HUES64 (cell line): Measurements from ENCODE around the gene ACOX3.

Experiments used
- H3K27ac ChIP-seq: 2 replicates; pipeline ENCODE4 v1.7.0; 2013; ENCODE audit warnings: low read depth, low read length, inconsistent platforms
- H3K27me3 ChIP-seq: 2 replicates; pipeline ENCODE4 v1.6.1; 2013; ENCODE audit warnings: mild to moderate bottlenecking, low read length; ENCODE audit not compliant: insufficient read depth
- H3K36me3 ChIP-seq: 2 replicates; pipeline ENCODE4 v1.6.1; 2013; ENCODE audit warnings: mild to moderate bottlenecking, low read length; ENCODE audit not compliant: insufficient read depth
- H3K4me1 ChIP-seq: 2 replicates; pipeline ENCODE4 v1.6.1; 2013; ENCODE audit warnings: mild to moderate bottlenecking, low read length, moderate library complexity; ENCODE audit not compliant: insufficient read depth
- H3K4me3 ChIP-seq: 2 replicates; pipeline ENCODE4 v1.5.1; 2013; ENCODE audit warnings: mild to moderate bottlenecking, low read length, moderate library complexity
- H3K9ac ChIP-seq: 2 replicates; pipeline ENCODE4 v1.6.1; 2013; ENCODE audit warnings: mild to moderate bottlenecking, low read depth, low read length
- H3K9me3 ChIP-seq: 2 replicates; pipeline ENCODE4 v1.6.1; 2013; ENCODE audit warnings: low read depth, low read length; ENCODE audit not compliant: insufficient read depth
- WGBS: fragments of 150-250, 120-280 bp; methylation state at CpG from one replicate; pipeline ENCODE4 v1.1.7; 2013; ENCODE audit warnings: missing lambda C conversion rate; 5-methylcytosine and 5-hydroxymethylcytosine counted together

The ACOX3 gene

DNA sequence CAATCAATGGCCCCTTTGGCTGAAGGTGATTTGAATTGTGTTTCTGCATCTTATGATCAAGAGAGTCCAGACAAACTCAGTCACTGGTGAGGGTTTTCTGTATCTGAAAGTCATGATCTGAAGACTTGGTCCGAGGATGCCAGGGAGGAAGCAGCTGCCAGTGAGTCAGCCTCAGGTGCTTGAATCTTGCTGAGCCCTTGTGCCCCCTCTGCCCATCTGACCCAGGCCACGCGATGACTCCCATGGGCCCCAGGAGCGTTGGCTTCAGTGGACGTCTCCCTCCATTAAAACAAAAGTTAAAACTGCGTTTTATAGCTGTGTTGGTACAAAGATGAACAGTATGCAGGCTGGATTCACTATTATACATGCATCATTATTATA, 109.0 kb downstream of the ACOX3 start:
- Histone ChIP-seq H3K27me3 (no peaks in the 10 kb centered on the region), H3K4me1 (no peaks in the 10 kb centered on the region), H3K36me3 (no peaks in the 10 kb centered on the region), H3K4me3 (no peak overlapping the region), H3K9me3 (peaks cover 7% of the 10 kb centered on the region; the same call in 1 of the 2 replicates), H3K27ac (no peak overlapping the region), H3K9ac (no peak overlapping the region)
- 90% methylated on average over 6 of the region's 6 CpGs for WGBS

- Histone ChIP-seq H3K4me1 (no peaks in the 10 kb centered on the region), H3K36me3 (no peaks in the 10 kb centered on the region), H3K9ac (no peak overlapping the region), H3K9me3 (peaks cover 6% of the 10 kb centered on the region; the same call in 1 of the 2 replicates), H3K4me3 (no peak overlapping the region), H3K27me3 (no peaks in the 10 kb centered on the region), H3K27ac (no peak overlapping the region)
- 90% methylated on average over 15 of the region's 15 CpGs for WGBS
Measured at GRCh38 chr4:8330821-8331574, 109.5 kb downstream of the ACOX3 start.

DNA sequence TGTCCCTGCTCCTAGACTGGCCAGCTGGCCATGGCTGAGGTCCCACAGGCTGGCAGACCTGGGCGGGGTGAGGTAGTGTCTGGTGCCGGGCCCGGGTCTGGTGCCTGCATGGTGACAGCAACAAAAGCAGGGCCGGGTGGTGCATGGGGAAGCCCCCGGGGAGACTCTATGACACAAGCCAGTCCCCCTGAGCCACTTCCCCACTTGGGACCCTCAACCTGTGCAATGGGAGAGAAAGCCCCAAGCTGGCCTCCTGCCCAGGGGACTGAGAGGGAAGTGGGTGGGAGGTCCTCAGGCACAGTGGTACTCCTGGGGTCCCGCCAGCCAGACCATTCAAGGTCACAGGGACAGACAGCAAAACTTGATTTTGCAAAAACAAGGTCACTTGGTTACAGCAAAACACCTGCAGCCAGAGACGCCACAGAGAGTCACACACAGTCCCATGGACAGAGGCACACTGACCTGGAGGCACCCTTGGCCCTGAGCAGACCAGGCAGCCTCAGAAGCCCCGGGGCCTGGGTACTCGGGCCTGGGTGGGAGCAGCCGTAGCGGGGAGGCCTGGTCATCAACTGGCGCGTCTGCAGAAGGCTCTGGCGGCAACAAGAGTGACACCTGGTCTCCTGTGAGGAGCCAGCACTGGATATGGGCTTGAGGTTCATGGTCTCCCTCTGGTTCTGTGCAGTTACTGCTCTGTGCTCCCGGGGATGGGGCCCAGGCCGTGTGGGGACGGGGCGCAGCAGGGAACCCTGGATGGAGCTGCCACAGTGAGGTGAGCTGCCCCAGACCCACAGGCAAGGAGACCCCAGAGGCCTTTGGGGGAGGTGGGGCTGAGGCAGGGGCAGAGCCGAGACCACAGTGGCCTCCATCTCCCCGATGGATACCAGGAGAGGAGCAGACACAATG, 110.4 kb downstream of the ACOX3 start:
- no peak overlapping the region for H3K27ac ChIP-seq

GRCh38 chr4:8329560-8329858, 111.0 kb downstream of the ACOX3 start:
- Histone ChIP-seq H3K27me3 (no peaks in the 10 kb centered on the region), H3K4me3 (no peak overlapping the region), H3K36me3 (no peaks in the 10 kb centered on the region), H3K9ac (no peak overlapping the region), H3K27ac (no peak overlapping the region), H3K9me3 (peaks cover 3% of the 10 kb centered on the region; the same call in 1 of the 2 replicates), H3K4me1 (no peaks in the 10 kb centered on the region)
- 80% methylated on average over 6 of the region's 6 CpGs for WGBS

More for the DNA sequence above, 110.4 kb downstream of the ACOX3 start:
- Histone ChIP-seq H3K36me3 (no peaks in the 10 kb centered on the region), H3K9me3 (peaks cover 3% of the 10 kb centered on the region; the same call in 1 of the 2 replicates), H3K27me3 (no peaks in the 10 kb centered on the region), H3K4me1 (no peaks in the 10 kb centered on the region), H3K4me3 (no peak overlapping the region), H3K9ac (no peak overlapping the region)
- 94% methylated on average over 20 of the region's 20 CpGs for whole genome bisulfite sequencing

- WGBS = 78% methylated on average over 13 of the region's 13 CpGs
- Histone ChIP-seq H3K36me3 (no peaks in the 10 kb centered on the region), H3K9ac (no peak overlapping the region), H3K9me3 (peaks cover 3% of the 10 kb centered on the region; the same call in 1 of the 2 replicates), H3K4me1 (no peaks in the 10 kb centered on the region), H3K27ac (no peak overlapping the region), H3K27me3 (no peaks in the 10 kb centered on the region), H3K4me3 (no peak overlapping the region)
Measured at GRCh38 chr4:8328866-8329559, 111.5 kb downstream of the ACOX3 start.

GRCh38 chr4:8328456-8328855, 112.1 kb downstream of the ACOX3 start:
- no peak overlapping the region for H3K9ac ChIP-seq
- WGBS = 96% methylated on average over 3 of the region's 3 CpGs
- H3K27me3 ChIP-seq = no peaks in the 10 kb centered on the region
- H3K27ac ChIP-seq = no peak overlapping the region
- H3K4me3 ChIP-seq = no peak overlapping the region
- peaks cover 3% of the 10 kb centered on the region for H3K9me3 ChIP-seq
- H3K36me3 ChIP-seq = no peaks in the 10 kb centered on the region
- no peaks in the 10 kb centered on the region for H3K4me1 ChIP-seq

GRCh38 chr4:8326206-8326605, 114.3 kb downstream of the ACOX3 start:
- Histone ChIP-seq H3K4me3 (no peak overlapping the region), H3K9me3 (peaks cover 6% of the 10 kb centered on the region), H3K36me3 (no peaks in the 10 kb centered on the region), H3K4me1 (no peaks in the 10 kb centered on the region), H3K9ac (no peak overlapping the region), H3K27ac (no peak overlapping the region), H3K27me3 (no peaks in the 10 kb centered on the region)

- Histone ChIP-seq H3K27ac (no peak overlapping the region), H3K27me3 (no peaks in the 10 kb centered on the region), H3K9ac (no peak overlapping the region), H3K9me3 (peaks cover 6% of the 10 kb centered on the region), H3K4me1 (no peaks in the 10 kb centered on the region), H3K4me3 (no peak overlapping the region), H3K36me3 (no peaks in the 10 kb centered on the region)
- 82% methylated on average over 8 of the region's 8 CpGs for WGBS
Measured at GRCh38 chr4:8325291-8325973, 115.1 kb downstream of the ACOX3 start.

GRCh38 chr4:8324640-8325239, 115.8 kb downstream of the ACOX3 start:
- Histone ChIP-seq H3K4me3 (no peak overlapping the region), H3K27ac (no peak overlapping the region), H3K27me3 (no peaks in the 10 kb centered on the region), H3K36me3 (no peaks in the 10 kb centered on the region), H3K9me3 (peaks cover 6% of the 10 kb centered on the region), H3K4me1 (no peaks in the 10 kb centered on the region), H3K9ac (no peak overlapping the region)
- 95% methylated on average over 6 of the region's 6 CpGs for WGBS

- H3K9ac ChIP-seq = no peak overlapping the region
- no peak overlapping the region for H3K4me3 ChIP-seq
- no peak overlapping the region for H3K27ac ChIP-seq
- peaks cover 6% of the 10 kb centered on the region for H3K9me3 ChIP-seq
- H3K36me3 ChIP-seq = no peaks in the 10 kb centered on the region
- H3K4me1 ChIP-seq = no peaks in the 10 kb centered on the region
- WGBS = 90% methylated on average over 5 of the region's 5 CpGs
- no peaks in the 10 kb centered on the region for H3K27me3 ChIP-seq
Measured at GRCh38 chr4:8323947-8324555, 116.5 kb downstream of the ACOX3 start.
